SKM-1 treated with dmso at 0.1 percent for 144 hours (cell line): Measurements from ENCODE around the gene GALK2.
"Not testable (repeated sequence)": the region's sequence is repeated elsewhere in the genome, so short reads cannot be mapped to it uniquely, and the experiment has no call there.

ENCODE experiments used
- DNase-seq: peaks from one replicate; lab custom pipeline; 2025; ENCODE audit not compliant: unreplicated experiment; lab: John Stamatoyannopoulos, UW

GALK2 gene

DNA sequence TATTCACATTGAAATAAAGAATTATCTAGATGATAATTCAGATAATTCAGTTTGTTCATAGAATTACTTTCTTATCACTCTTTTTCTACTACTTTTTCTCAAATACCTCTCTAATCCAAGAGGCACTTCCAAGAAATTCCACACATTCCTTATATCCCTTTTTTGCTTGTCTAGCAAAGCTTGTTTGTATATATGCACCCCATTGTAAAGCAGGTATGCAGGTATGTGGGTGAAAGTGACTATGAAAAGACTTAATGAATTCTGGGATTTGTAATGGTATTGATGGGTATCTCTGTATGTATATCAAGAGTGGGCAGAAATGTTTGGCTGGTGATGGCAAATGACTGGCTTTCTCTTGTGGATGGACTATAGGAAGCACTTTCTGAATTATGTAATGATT is 158.9 kb downstream of the GALK2 start:
- DNase-seq: no peak

DNA sequence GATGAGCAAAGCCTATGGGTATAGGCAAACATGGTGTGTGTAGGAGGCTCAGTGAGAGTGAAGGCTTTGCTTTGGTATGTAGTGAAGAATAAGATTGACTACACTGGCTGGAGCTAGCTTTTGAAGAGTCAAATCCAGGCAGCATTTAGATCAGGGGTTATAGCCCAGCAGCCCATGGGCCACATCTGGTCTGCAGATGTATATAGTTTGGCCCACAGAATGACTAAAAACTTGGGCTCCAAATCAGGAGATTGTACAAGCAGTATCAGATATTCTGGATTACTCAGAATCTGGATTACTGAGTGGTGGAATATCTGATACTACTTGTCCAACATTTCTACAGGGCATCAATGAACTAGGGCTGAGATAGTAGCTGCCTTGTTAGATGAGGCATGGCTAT is 160.1 kb downstream of the GALK2 start:
- no peak for DNase-seq

DNA sequence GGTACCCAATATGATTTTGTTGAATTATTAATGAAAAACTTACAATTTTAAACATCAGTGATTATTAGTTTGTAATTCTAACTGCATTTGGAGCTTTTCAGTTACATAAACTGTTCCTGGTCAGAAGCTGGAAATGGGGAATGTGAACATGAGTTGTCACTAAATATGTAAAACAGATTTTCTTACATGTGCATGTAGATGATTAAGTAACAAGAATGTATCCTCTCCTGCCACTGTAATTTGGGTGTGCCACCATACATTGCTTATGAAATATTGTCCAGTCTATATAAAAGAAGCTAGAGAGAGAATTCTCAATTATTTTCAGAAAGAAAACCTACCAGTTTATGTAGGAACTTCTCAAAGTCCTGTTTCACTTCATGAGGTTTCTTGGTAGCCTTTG is 161.4 kb downstream of the GALK2 start:
- DNase-seq: no peak

GRCh38 chr15:49331951-49332350 is 161.9 kb downstream of the GALK2 start:
- no peak for DNase-seq

- no peak for DNase-seq
These were observed 169.6 kb downstream of the GALK2 start for GRCh38 chr15:49339656-49340055.

DNA sequence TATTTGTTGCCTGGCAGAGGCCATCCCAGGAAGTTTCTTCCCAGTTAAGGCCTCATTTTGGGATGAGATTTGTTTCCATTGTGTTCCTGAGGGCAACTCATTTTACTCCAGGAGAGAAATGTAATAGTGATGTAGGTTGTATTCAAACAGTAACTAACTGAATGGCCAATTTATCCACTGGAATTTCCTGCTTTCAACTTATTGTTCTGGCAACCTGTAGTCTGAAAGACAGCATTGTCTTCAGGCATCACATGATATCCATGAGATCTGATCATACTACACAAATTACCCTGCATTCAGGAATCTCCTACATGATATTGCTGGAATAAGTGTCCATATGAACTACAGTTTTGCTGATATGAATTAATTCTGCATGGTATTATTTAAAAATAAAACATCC is 173.5 kb downstream of the GALK2 start:
- no peak for DNase-seq

DNA sequence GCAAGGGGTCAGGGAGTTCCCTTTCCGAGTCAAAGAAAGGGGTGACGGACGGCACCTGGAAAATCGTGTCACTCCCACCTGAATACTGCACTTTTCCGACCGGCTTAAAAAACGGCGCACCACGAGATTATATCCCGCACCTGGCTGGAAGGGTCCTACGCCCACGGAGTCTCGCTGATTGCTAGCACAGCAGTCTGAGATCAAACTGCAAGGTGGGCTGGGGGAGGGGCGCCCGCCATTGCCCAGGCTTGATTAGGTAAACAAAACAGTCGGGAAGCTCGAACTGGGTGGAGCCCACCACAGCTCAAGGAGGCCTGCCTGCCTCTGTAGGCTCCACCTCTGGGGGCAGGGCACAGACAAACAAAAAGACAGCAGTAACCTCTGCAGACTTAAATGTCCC is 184.4 kb downstream of the GALK2 start:
- DNase-seq: not testable (repeated sequence)

DNA sequence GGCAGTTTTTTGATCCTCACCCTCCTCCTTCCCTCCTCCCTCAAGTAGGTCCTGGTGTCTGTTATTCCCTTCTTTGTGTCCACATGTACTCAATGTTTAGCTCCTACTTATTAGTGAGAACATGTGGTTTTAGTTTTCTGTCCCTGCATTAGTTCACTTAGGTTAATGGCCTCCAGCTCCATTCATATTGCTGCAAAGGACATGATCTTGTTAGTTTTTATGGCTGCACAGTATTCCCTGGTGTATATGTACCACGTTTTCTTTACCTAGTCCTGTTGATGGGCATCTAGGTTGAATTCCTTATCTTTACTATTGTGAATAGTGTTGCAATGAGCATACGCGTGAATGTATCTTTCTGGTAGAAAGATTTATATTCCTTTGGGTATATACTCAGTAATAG is 191.3 kb downstream of the GALK2 start:
- DNase-seq: no peak

DNA sequence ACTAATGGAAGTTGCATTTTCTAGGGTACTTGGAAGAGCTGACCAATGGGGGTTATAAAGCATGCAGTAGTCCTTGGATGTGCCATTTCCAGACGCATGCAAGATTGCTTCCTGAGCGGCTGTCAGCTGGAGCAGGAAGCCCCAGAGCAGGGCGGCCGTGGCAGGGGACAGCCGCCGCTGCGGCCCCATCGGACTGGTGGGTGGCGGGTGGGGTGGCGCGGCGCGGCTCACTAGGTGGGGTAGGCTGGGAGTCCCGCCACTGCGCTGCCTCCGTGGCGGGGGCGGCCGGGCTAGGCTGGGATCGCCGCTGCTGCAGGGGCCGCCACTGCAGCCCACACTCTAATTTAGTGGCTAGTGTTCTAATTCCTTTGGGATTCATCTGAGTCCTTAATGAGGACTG is 196.4 kb downstream of the GALK2 start:
- DNase-seq: no peak

GRCh38 chr15:49370782-49371181 is 200.7 kb downstream of the GALK2 start:
- DNase-seq: peak; percentile 4

- no peak for DNase-seq
These were observed 202.3 kb downstream of the GALK2 start for GRCh38 chr15:49372366-49372765.

DNA sequence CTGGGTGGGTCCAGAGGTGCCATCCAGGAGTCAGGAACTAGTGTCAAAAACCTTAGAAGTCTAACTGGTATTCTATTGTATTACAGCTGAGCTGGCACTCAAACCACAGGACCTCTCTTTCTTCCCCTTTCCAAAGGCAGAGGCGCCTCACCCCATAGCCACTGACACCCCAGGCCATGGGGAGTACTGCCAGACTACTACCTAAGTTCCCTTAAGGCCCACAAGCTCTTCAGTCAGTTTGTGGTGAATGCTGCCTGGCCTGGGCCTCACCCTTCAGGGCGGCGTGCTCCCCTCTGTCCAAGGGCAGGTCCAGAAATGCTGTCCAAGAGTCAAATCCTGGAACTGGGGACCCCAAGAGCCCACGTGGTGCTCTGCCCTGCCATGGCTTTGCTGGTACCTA is 209.9 kb downstream of the GALK2 start:
- DNase-seq: peak; percentile 86

GRCh38 chr15:49380912-49381311 is 210.9 kb downstream of the GALK2 start:
- no peak for DNase-seq
